GM23338 (cell line): Measurements from ENCODE around the gene EEF1E1.

Experiments
- CREB1 ChIP-seq: fragments of 250-450 bp; sonication (Bioruptor Pico); IDR thresholded peaks from 2 replicates; pipeline ENCODE4 v1.5.0; 2020; ENCODE audit warnings: low read depth, mild to moderate bottlenecking, moderate library complexity
- EZH2 ChIP-seq: fragments of 200-600 bp; sonication (generic); IDR thresholded peaks from one replicate; pipeline ENCODE4 v1.8.0; 2017; ENCODE audit warnings: antibody characterized with exemption, mild to moderate bottlenecking, low read depth; ENCODE audit not compliant: unreplicated experiment
- EZH2phosphoT487 ChIP-seq: fragments of 200-600 bp; sonication (generic); IDR thresholded peaks from one replicate; pipeline ENCODE4 v1.8.1; 2018; ENCODE audit warnings: antibody characterized with exemption; ENCODE audit not compliant: unreplicated experiment
- JUNB ChIP-seq: IDR thresholded peaks from one replicate; pipeline ENCODE4 v1.6.1; 2016; ENCODE audit warnings: antibody characterized with exemption; ENCODE audit not compliant: unreplicated experiment
- NANOG ChIP-seq: IDR thresholded peaks from 2 replicates; pipeline ENCODE4 v1.6.1; 2016; ENCODE audit warnings: antibody characterized with exemption, borderline replicate concordance
- POLR2AphosphoS5 ChIP-seq: IDR thresholded peaks from 2 replicates; pipeline ENCODE4 v1.6.1; 2016; ENCODE audit warnings: antibody characterized with exemption, low read depth
- STAT1 ChIP-seq: IDR thresholded peaks from one replicate; pipeline ENCODE4 v1.6.1; 2016; ENCODE audit warnings: antibody characterized with exemption; ENCODE audit not compliant: unreplicated experiment
- ZNF114 ChIP-seq: fragments of 250-450 bp; sonication (Bioruptor Pico); IDR thresholded peaks from 2 replicates; pipeline ENCODE4 v1.5.0; 2020; ENCODE audit warnings: mild to moderate bottlenecking, moderate library complexity
- ZNF331 ChIP-seq: fragments of 250-450 bp; sonication (Bioruptor Pico); IDR thresholded peaks from 2 replicates; pipeline ENCODE4 v1.5.0; 2020; ENCODE audit warnings: low read depth, mild to moderate bottlenecking, moderate library complexity
- TF ChIP-seq, protein P1 (sequence below), 2 experiments: fragments of 200-600 bp in 1 of 2; sonication (generic) in 1 of 2; conservative IDR thresholded peaks; 2 replicates each; pipeline versions ENCODE4 v1.5.1 to v1.6.1; 2016 to 2017; ENCODE audit warnings: antibody characterized with exemption in 2 of 2, low read depth in 2 of 2, mild to moderate bottlenecking in 2 of 2, moderate library complexity in 1 of 2
- TF ChIP-seq, protein P2 (sequence below): IDR thresholded peaks from one replicate; pipeline ENCODE4 v1.6.1; 2018; ENCODE audit warnings: antibody characterized with exemption; ENCODE audit not compliant: unreplicated experiment
- TF ChIP-seq, protein P3 (sequence below): IDR thresholded peaks from 2 replicates; pipeline ENCODE4 v1.6.1; 2016; ENCODE audit warnings: antibody characterized with exemption
- TF ChIP-seq, protein P4 (sequence below): fragments of 250-450 bp; sonication (Bioruptor Pico); IDR thresholded peaks from 2 replicates; pipeline ENCODE4 v1.5.0; 2020; ENCODE audit warnings: mild to moderate bottlenecking, moderate library complexity

DNA sequence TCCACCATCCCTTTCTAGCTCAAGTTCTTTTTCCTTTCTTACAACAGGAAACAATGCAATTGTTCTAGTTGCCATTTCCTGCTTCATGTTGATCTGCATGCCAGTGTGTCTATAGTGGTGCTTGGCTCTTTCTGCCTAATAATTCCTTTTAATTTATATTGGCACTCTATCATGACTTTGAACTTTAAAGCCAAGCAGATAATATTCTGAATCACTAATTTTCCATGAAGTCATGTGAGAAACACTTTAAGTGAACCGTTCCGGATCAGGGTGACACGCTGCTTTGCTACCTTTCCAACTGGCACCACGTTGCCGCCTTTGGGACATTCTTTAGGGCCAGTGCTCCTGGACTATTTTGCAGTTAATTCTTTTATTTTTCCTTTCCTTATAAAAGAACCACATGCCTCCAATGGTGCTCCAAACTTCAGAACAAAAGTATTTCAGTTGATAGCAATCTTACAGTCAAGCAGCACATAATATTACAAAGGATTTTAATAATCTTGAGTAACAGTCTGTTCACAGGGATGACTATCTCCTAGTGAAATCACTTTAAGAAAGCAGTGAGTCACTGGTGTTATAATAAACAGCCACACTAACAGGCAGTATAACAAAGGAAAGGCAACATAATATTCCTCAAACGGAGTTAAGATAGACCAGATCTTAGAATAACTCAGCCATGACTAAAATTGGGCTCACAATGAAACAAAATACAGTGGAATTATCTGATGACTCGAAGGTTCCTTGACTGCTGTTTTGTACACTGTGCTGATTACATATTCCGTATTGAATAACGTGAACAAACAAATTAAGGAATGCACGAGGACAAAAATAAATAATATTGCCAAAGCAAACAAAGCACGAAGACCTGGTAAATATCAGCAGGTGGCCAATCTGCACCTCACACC, 19.1 kb downstream of the EEF1E1 start:
- TF ChIP-seq, protein P1, sequence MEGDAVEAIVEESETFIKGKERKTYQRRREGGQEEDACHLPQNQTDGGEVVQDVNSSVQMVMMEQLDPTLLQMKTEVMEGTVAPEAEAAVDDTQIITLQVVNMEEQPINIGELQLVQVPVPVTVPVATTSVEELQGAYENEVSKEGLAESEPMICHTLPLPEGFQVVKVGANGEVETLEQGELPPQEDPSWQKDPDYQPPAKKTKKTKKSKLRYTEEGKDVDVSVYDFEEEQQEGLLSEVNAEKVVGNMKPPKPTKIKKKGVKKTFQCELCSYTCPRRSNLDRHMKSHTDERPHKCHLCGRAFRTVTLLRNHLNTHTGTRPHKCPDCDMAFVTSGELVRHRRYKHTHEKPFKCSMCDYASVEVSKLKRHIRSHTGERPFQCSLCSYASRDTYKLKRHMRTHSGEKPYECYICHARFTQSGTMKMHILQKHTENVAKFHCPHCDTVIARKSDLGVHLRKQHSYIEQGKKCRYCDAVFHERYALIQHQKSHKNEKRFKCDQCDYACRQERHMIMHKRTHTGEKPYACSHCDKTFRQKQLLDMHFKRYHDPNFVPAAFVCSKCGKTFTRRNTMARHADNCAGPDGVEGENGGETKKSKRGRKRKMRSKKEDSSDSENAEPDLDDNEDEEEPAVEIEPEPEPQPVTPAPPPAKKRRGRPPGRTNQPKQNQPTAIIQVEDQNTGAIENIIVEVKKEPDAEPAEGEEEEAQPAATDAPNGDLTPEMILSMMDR (conservative IDR thresholded peaks at IDR 0.05; ENCODE audit: low read depth in 2 of 2): no peak
- TF ChIP-seq POLR2AphosphoS5: no peak
- no peak for TF ChIP-seq EZH2
- TF ChIP-seq EZH2phosphoT487: no peak
- TF ChIP-seq, protein P2, sequence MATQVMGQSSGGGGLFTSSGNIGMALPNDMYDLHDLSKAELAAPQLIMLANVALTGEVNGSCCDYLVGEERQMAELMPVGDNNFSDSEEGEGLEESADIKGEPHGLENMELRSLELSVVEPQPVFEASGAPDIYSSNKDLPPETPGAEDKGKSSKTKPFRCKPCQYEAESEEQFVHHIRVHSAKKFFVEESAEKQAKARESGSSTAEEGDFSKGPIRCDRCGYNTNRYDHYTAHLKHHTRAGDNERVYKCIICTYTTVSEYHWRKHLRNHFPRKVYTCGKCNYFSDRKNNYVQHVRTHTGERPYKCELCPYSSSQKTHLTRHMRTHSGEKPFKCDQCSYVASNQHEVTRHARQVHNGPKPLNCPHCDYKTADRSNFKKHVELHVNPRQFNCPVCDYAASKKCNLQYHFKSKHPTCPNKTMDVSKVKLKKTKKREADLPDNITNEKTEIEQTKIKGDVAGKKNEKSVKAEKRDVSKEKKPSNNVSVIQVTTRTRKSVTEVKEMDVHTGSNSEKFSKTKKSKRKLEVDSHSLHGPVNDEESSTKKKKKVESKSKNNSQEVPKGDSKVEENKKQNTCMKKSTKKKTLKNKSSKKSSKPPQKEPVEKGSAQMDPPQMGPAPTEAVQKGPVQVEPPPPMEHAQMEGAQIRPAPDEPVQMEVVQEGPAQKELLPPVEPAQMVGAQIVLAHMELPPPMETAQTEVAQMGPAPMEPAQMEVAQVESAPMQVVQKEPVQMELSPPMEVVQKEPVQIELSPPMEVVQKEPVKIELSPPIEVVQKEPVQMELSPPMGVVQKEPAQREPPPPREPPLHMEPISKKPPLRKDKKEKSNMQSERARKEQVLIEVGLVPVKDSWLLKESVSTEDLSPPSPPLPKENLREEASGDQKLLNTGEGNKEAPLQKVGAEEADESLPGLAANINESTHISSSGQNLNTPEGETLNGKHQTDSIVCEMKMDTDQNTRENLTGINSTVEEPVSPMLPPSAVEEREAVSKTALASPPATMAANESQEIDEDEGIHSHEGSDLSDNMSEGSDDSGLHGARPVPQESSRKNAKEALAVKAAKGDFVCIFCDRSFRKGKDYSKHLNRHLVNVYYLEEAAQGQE: no peak
- TF ChIP-seq CREB1: no peak
- TF ChIP-seq JUNB: no peak
- no peak for TF ChIP-seq ZNF114 (CRISPR knock-in tag)
- no peak for TF ChIP-seq NANOG
- TF ChIP-seq, protein P3, sequence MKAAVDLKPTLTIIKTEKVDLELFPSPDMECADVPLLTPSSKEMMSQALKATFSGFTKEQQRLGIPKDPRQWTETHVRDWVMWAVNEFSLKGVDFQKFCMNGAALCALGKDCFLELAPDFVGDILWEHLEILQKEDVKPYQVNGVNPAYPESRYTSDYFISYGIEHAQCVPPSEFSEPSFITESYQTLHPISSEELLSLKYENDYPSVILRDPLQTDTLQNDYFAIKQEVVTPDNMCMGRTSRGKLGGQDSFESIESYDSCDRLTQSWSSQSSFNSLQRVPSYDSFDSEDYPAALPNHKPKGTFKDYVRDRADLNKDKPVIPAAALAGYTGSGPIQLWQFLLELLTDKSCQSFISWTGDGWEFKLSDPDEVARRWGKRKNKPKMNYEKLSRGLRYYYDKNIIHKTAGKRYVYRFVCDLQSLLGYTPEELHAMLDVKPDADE: no peak
- TF ChIP-seq ZNF331 (CRISPR knock-in tag): no peak
- no peak for TF ChIP-seq STAT1
- TF ChIP-seq, protein P4, sequence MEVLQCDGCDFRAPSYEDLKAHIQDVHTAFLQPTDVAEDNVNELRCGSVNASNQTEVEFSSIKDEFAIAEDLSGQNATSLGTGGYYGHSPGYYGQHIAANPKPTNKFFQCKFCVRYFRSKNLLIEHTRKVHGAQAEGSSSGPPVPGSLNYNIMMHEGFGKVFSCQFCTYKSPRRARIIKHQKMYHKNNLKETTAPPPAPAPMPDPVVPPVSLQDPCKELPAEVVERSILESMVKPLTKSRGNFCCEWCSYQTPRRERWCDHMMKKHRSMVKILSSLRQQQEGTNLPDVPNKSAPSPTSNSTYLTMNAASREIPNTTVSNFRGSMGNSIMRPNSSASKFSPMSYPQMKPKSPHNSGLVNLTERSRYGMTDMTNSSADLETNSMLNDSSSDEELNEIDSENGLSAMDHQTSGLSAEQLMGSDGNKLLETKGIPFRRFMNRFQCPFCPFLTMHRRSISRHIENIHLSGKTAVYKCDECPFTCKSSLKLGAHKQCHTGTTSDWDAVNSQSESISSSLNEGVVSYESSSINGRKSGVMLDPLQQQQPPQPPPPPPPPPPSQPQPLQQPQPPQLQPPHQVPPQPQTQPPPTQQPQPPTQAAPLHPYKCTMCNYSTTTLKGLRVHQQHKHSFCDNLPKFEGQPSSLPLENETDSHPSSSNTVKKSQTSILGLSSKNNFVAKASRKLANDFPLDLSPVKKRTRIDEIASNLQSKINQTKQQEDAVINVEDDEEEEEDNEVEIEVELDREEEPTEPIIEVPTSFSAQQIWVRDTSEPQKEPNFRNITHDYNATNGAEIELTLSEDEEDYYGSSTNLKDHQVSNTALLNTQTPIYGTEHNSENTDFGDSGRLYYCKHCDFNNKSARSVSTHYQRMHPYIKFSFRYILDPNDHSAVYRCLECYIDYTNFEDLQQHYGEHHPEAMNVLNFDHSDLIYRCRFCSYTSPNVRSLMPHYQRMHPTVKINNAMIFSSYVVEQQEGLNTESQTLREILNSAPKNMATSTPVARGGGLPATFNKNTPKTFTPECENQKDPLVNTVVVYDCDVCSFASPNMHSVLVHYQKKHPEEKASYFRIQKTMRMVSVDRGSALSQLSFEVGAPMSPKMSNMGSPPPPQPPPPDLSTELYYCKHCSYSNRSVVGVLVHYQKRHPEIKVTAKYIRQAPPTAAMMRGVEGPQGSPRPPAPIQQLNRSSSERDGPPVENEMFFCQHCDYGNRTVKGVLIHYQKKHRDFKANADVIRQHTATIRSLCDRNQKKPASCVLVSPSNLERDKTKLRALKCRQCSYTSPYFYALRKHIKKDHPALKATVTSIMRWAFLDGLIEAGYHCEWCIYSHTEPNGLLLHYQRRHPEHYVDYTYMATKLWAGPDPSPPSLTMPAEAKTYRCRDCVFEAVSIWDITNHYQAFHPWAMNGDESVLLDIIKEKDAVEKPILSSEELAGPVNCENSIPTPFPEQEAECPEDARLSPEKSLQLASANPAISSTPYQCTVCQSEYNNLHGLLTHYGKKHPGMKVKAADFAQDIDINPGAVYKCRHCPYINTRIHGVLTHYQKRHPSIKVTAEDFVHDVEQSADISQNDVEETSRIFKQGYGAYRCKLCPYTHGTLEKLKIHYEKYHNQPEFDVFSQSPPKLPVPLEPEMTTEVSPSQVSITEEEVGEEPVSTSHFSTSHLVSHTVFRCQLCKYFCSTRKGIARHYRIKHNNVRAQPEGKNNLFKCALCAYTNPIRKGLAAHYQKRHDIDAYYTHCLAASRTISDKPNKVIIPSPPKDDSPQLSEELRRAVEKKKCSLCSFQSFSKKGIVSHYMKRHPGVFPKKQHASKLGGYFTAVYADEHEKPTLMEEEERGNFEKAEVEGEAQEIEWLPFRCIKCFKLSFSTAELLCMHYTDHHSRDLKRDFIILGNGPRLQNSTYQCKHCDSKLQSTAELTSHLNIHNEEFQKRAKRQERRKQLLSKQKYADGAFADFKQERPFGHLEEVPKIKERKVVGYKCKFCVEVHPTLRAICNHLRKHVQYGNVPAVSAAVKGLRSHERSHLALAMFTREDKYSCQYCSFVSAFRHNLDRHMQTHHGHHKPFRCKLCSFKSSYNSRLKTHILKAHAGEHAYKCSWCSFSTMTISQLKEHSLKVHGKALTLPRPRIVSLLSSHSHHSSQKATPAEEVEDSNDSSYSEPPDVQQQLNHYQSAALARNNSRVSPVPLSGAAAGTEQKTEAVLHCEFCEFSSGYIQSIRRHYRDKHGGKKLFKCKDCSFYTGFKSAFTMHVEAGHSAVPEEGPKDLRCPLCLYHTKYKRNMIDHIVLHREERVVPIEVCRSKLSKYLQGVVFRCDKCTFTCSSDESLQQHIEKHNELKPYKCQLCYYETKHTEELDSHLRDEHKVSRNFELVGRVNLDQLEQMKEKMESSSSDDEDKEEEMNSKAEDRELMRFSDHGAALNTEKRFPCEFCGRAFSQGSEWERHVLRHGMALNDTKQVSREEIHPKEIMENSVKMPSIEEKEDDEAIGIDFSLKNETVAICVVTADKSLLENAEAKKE: no peak
